Measurements from ENCODE around the gene TLN1.

The TLN1 gene

GRCh38 chr9:35729101-35729500, 2.9 kb downstream of the TLN1 start:
- no peak for TF ChIP-seq ZNF146 (tag by site-specific recombination; IDR thresholded peaks at IDR 0.05)
- TF ChIP-seq ZNF416 (tag by site-specific recombination; IDR thresholded peaks at IDR 0.05) = no peak
- TF ChIP-seq ZNF529 (tag by site-specific recombination; IDR thresholded peaks at IDR 0.05; ENCODE audit: insufficient replicate concordance) = no peak
- TF ChIP-seq INSM2 (tag by site-specific recombination; IDR thresholded peaks at IDR 0.05) = no peak
- no peak for TF ChIP-seq ZNF449 (tag by site-specific recombination; IDR thresholded peaks at IDR 0.05)
- Histone ChIP-seq H3K4me1 (ENCODE audit: control insufficient read depth, insufficient read depth, low read length) (peaks cover 13% of the 10 kb centered on the region), H3K36me3 (ENCODE audit: control insufficient read depth in 2 of 2, insufficient read depth in 1 of 2, low read length in 2 of 2) (peaks cover 5 to 56% of the 10 kb centered on the region in 2 experiments; a peak in 2 of 3 replicates), H3K9me3 (ENCODE audit: control insufficient read depth, insufficient read depth, low read depth, low read length) (no peaks in the 10 kb centered on the region), H3K4me3 (ENCODE audit: low read depth, low read length) (no peak overlapping the region), H3K27ac (ENCODE audit: extremely low read depth, low read depth, low read length) (no peak overlapping the region)
- POLR2A ChIA-PET = interaction anchor here (0.6 to 1.7 kb wide), 3 partner anchors 28 to 626 kb away, joined by 3 to 4 read pairs (median 3); partner anchors contain the start of gene STOML2
- CTCF ChIA-PET = interaction anchor here (0.6 to 8.0 kb wide), 18 partner anchors 8 to 240 kb away, joined by 3 to 88 read pairs (median 5); partner anchors contain the start of genes CCDC107 and RMRP

- Histone ChIP-seq H3K9me3 (ENCODE audit: control insufficient read depth, insufficient read depth, low read depth, low read length) (no peaks in the 10 kb centered on the region), H3K4me3 (ENCODE audit: low read depth, low read length) (no peak overlapping the region), H3K36me3 (ENCODE audit: control insufficient read depth in 2 of 2, insufficient read depth in 1 of 2, low read length in 2 of 2) (peaks cover 10 to 58% of the 10 kb centered on the region in 2 experiments), H3K27ac (ENCODE audit: extremely low read depth, low read depth, low read length) (no peak overlapping the region), H3K4me1 (ENCODE audit: control insufficient read depth, insufficient read depth, low read length) (peaks cover 6% of the 10 kb centered on the region; the same call in 1 of the 2 replicates)
- ChIA-PET POLR2A (interaction anchor here (0.6 to 1.9 kb wide), 15 partner anchors 9 to 625 kb away, joined by 3 to 11 read pairs (median 3); partner anchors contain the start of genes ARHGEF39, CCDC107, RMRP and STOML2), CTCF (interaction anchor here (0.6 to 8.0 kb wide), 20 partner anchors 8 to 125 kb away, joined by 3 to 88 read pairs (median 4); partner anchors contain the start of genes CCDC107 and RMRP)
- TF ChIP-seq ZNF677 (tag by site-specific recombination; IDR thresholded peaks at IDR 0.05) (no peak), ZNF560 (tag by site-specific recombination; IDR thresholded peaks at IDR 0.05; ENCODE audit: borderline replicate concordance) (no peak), SP2 (tag by site-specific recombination; IDR thresholded peaks at IDR 0.05) (no peak), SETDB1 (IDR thresholded peaks at IDR 0.05; ENCODE audit: insufficient read length, low read length) (no peak), ZNF473 (tag by site-specific recombination; IDR thresholded peaks at IDR 0.05) (no peak), ZNF398 (tag by site-specific recombination; IDR thresholded peaks at IDR 0.05) (no peak), ZNF48 (tag by site-specific recombination; IDR thresholded peaks at IDR 0.05) (no peak), BCL11B (tag by site-specific recombination; IDR thresholded peaks at IDR 0.05; ENCODE audit: low read depth) (no peak), PBX3 (CRISPR knock-in tag; IDR thresholded peaks at IDR 0.05) (no peak), ZNF155 (tag by site-specific recombination; IDR thresholded peaks at IDR 0.05) (no peak), ZNF341 (tag by site-specific recombination; IDR thresholded peaks at IDR 0.05; ENCODE audit: low read depth) (peak; percentile 31; the same call in 1 of the 2 replicates), ZSCAN16 (tag by site-specific recombination; IDR thresholded peaks at IDR 0.05) (no peak), BCL11A (tag by site-specific recombination; IDR thresholded peaks at IDR 0.05; ENCODE audit: low read depth) (no peak), ZNF138 (tag by site-specific recombination; IDR thresholded peaks at IDR 0.05; ENCODE audit: borderline replicate concordance) (no peak), ZNF600 (tag by site-specific recombination; IDR thresholded peaks at IDR 0.05) (0 out of 2 replicates have a peak, but pooled peaks have one; percentile 10)
These were observed 3.7 kb downstream of the TLN1 start for GRCh38 chr9:35728041-35728971.
